CD4-positive, alpha-beta memory T cell (primary cell): ENCODE results near the gene PPIL1. TPM values are rescaled to one million over a fixed set of nuclear protein-coding genes. Genes with fewer than 3 reads are reported as not detected.
A peak's percentile ranks its signal among the peaks of the same experiment; 100 is the strongest.

ENCODE experiments used
- CTCF ChIA-PET: fragments of 350-600 bp; sonication (Branson Sonifier 250); formaldehyde crosslinking; loops from one replicate; lab custom pipeline; 2021; ENCODE audit warnings: inconsistent platforms; ENCODE audit not compliant: partially characterized antibody; lab: Charles Lee
- POLR2A ChIA-PET: fragments of 350-600 bp; sonication (Branson Sonifier 250); formaldehyde crosslinking; loops from one replicate; lab custom pipeline; 2021; ENCODE audit not compliant: partially characterized antibody; lab: Charles Lee
- DNase-seq, 5 donors: peaks; one replicate each; pipeline versions ENCODE4 v3.0.0 to v3.0.0-alpha.2; 2020 to 2022; ENCODE audit warnings: mixed read lengths in 1 of 5
- H3K27ac ChIP-seq: one replicate; pipeline ENCODE4 v1.7.0; 2013; ENCODE audit warnings: low read depth, low read length
- H3K27me3 ChIP-seq: 2 replicates; pipeline ENCODE4 v1.7.0; 2013; ENCODE audit warnings: mild to moderate bottlenecking, low read length, moderate library complexity; ENCODE audit not compliant: insufficient read depth
- H3K36me3 ChIP-seq: 2 replicates; pipeline ENCODE4 v1.7.0; 2013; ENCODE audit warnings: mild to moderate bottlenecking, low read length, moderate library complexity; ENCODE audit not compliant: insufficient read depth
- H3K4me1 ChIP-seq: 2 replicates; pipeline ENCODE4 v1.7.0; 2013; ENCODE audit warnings: mild to moderate bottlenecking, low read length, moderate library complexity; ENCODE audit not compliant: insufficient read depth
- H3K4me3 ChIP-seq, 2 donors: one replicate each; pipeline ENCODE4 v1.7.0; 2013; ENCODE audit warnings: low read length in 2 of 2, mild to moderate bottlenecking in 1 of 2
- H3K9me3 ChIP-seq, 2 donors: one replicate each; pipeline ENCODE4 v1.7.0; 2013; ENCODE audit warnings: low read length in 2 of 2, control low read depth in 1 of 2; ENCODE audit not compliant: control insufficient read depth in 1 of 2
- H3K27ac Mint-ChIP-seq, 7 donors: one replicate each; pipeline ENCODE4 v1.8.0; 2020 to 2021; ENCODE audit warnings: mixed read lengths in 7 of 7, mild to moderate bottlenecking in 6 of 7, inconsistent platforms in 3 of 7, moderate library complexity in 3 of 7
- H3K27me3 Mint-ChIP-seq, 2 donors: one replicate each; pipeline ENCODE4 v1.8.0; 2020 to 2021; ENCODE audit warnings: mixed read lengths in 2 of 2
- H3K36me3 Mint-ChIP-seq, 2 donors: one replicate each; pipeline ENCODE4 v1.8.0; 2020 to 2021; ENCODE audit warnings: mixed read lengths in 2 of 2, inconsistent platforms in 1 of 2, mild to moderate bottlenecking in 1 of 2
- H3K4me1 Mint-ChIP-seq, 4 donors: one replicate each; pipeline ENCODE4 v1.8.0; 2020 to 2021; ENCODE audit warnings: mixed read lengths in 4 of 4, mild to moderate bottlenecking in 1 of 4
- H3K4me3 Mint-ChIP-seq, 8 donors: one replicate each; pipeline ENCODE4 v1.8.0; 2020 to 2021; ENCODE audit warnings: mixed read lengths in 8 of 8, mild to moderate bottlenecking in 7 of 8, moderate library complexity in 6 of 8, inconsistent platforms in 3 of 8
- H3K9me3 Mint-ChIP-seq, 8 donors: one replicate each; pipeline ENCODE4 v1.8.0; 2020 to 2021; ENCODE audit warnings: mixed read lengths in 8 of 8, mild to moderate bottlenecking in 5 of 8, inconsistent platforms in 3 of 8, moderate library complexity in 1 of 8
- intact Hi-C: fragments of 100-400 bp; cut with micrococcal nuclease; formaldehyde crosslinking; loops from one replicate; pipeline ENCODE4 v1.15.1; 2023
- polyA plus RNA-seq, 2 donors: library from polyadenylated mRNA; unstranded; fragments of 300-500 nt; fragmentation: Illumina TruSeq; gene quantifications; one replicate each; pipeline ENCODE4 v1.2.3, GENCODE V29; 2021
- total RNA-seq, 2 experiments: library from RNA; stranded (reverse); gene quantifications; one replicate each; pipeline ENCODE4 v1.2.3, GENCODE V29; 2021

The PPIL1 gene
- total and polyA plus RNA-seq, 4 experiments from 2014 or later = 8.4 to 19.7 (median 13.9) TPM

DNA sequence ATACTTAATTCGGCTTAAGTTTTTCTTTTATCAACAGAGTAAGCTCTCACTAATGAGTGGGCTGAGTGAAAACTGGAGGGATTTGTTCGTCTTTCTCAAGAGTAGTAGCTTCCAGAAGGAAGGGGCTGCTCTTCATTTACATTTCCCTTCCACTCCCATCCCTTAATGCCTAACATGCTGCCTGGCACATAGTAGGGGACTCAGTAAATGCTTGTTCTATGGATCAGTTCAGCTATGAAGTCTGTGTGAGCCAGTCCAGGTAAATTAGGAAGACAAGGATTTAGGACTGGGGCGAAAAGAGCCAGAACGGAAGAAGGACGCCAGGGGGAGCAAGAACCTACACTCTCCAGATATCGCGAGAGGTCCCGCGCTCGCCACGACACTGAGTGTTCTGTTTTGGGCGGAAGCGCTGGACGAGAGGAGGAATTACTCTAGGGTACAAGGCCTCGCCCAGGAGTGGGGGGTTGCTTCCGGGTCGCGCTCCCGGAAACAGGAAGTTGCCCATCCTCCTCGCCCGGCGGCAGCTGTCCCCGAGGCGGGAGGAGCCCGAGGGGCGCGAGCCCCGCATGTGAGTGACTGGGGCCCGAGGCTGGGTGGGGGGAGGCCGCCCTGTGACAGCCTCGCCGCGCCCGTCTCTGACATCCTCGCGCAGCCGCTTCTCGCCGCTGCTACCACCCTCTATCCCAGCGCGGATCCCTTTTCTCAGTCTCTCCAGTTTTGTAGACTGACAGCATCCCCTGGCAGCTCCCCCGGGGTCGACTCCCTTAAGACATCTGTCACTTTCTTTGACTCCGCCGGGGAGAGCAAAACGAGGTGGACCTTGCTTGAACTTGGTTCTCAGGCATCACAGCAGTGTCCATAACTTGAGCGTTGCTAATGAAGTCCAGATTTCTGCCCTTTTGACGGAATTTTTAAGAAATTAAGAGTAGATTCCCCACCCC, 11.1 kb upstream of the PPIL1 start, which contains the start of gene C6orf89:
Gene C6orf89, plus strand, starts transcription at position 492 of the 941 bp plus-strand sequence. CDS start 13,493 bp downstream, outside the sequence.
- Mint-ChIP-seq H3K27me3 (no peaks in the 10 kb centered on the region), H3K36me3 (peaks cover 0 to 5% of the 10 kb centered on the region in 2 donors), H3K4me1 (peaks cover 23 to 51% (median 39%) of the 10 kb centered on the region in 4 donors), H3K27ac (peak within 1 kb of the TSS; percentile 94 to 98 (median 96)), H3K9me3 (no peaks in the 10 kb centered on the region), H3K4me3 (peak within 1 kb of the TSS; percentile 82 to 93 (median 90))
- POLR2A ChIA-PET = interaction anchor here (0.7 to 4.0 kb wide), 21 partner anchors 12 to 347 kb away, joined by 3 to 69 read pairs (median 5); partner anchors contain the start of genes FGD2, MTCH1, PI16 and PPIL1
- peaks cover 50% of the 10 kb centered on the region for H3K4me1 ChIP-seq
- H3K27me3 ChIP-seq = no peaks in the 10 kb centered on the region
- H3K27ac ChIP-seq = peak within 1 kb of the TSS; percentile 85
- CTCF ChIA-PET = interaction anchor here (0.5 to 8.4 kb wide), 45 partner anchors 9 to 1625 kb away, joined by 3 to 188 read pairs (median 5); partner anchors contain the start of genes MTCH1, PI16, PPIL1 and TBC1D22B
- no peaks in the 10 kb centered on the region for H3K9me3 ChIP-seq
- H3K4me3 ChIP-seq = peak within 1 kb of the TSS; percentile 71 to 84
- peak; percentile 95 to 98 (median 97) for DNase-seq
- H3K36me3 ChIP-seq = no peaks in the 10 kb centered on the region
- intact Hi-C loops = loop anchor here (1.0 kb wide), 9 partner anchors 10 to 372 kb away; partner anchors contain the start of genes MTCH1 and TBC1D22B

DNA sequence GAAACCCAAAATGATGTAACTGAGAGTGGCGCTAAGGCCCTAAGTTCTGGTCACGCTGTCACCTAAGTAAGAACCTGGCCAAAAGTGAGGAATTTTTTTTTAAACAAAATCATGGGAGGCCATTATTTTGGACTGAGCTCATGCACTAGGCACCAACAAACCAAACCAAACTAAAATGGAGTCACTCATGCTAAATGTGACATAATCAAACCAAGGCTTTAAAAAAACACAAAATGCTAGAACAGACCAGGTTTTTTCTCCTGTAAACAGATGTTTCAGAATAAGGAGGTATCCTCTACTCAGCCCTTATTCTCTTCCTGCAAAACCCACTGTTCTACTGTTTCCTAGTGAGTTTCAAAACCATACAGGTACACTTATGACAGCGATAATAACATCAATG, 10.0 kb upstream of the PPIL1 start:
- peaks cover 20 to 43% (median 35%) of the 10 kb centered on the region in 4 donors for H3K4me1 Mint-ChIP-seq
- peak overlapping the region in 1 of 8 donors; percentile 29 for H3K4me3 Mint-ChIP-seq
- H3K27ac Mint-ChIP-seq = peak overlapping the region in 5 of 7 donors; percentile 35 to 94 (median 55)
- ChIA-PET CTCF (interaction anchor here (0.7 to 8.4 kb wide), 30 partner anchors 10 to 373 kb away, joined by 3 to 188 read pairs (median 6); partner anchors contain the start of genes MTCH1, PI16, PPIL1 and TBC1D22B), POLR2A (interaction anchor here (0.7 to 4.0 kb wide), 8 partner anchors 10 to 305 kb away, joined by 3 to 69 read pairs (median 12); partner anchors contain the start of genes MTCH1 and PPIL1)
- intact Hi-C loops = loop anchor here (1.0 kb wide), 9 partner anchors 9 to 373 kb away; partner anchors contain the start of genes MTCH1 and TBC1D22B
- DNase-seq = no peak
- Histone ChIP-seq H3K27me3 (no peaks in the 10 kb centered on the region), H3K4me3 (no peak overlapping the region), H3K36me3 (no peaks in the 10 kb centered on the region), H3K27ac (peak overlapping the region; percentile 85), H3K4me1 (peaks cover 44% of the 10 kb centered on the region), H3K9me3 (no peaks in the 10 kb centered on the region)
- no peaks in the 10 kb centered on the region for H3K27me3 Mint-ChIP-seq
- peaks cover 0 to 5% of the 10 kb centered on the region in 2 donors for H3K36me3 Mint-ChIP-seq
- no peaks in the 10 kb centered on the region for H3K9me3 Mint-ChIP-seq

DNA sequence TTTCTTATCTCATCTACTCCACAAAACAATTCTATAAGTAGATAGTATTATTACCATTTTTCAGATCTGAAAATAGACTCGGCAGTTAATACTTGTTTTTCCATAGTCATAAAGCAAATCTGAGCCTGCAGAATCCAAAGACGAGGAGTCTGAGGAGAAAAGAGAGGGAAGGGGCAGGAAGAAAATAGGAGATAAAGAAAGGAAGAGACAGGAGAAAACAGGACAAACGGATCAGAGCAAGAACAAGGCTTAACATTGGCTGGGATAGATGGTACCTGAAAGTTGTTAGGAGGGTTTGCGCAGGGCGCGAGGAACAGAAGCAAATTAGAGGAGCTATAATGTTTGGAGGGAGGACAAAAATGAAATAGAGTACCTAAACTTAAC, 639 bp upstream of the PPIL1 start:
- Histone ChIP-seq H3K27ac (peak overlapping the region; percentile 87), H3K36me3 (no peaks in the 10 kb centered on the region), H3K4me1 (peaks cover 23% of the 10 kb centered on the region), H3K27me3 (no peaks in the 10 kb centered on the region), H3K4me3 (peak overlapping the region; percentile 95 to 96), H3K9me3 (no peaks in the 10 kb centered on the region)
- ChIA-PET CTCF (interaction anchor here (0.8 to 5.3 kb wide), 14 partner anchors 9 to 335 kb away, joined by 3 to 88 read pairs (median 4); partner anchors contain the start of gene C6orf89), POLR2A (interaction anchor here (0.6 to 4.5 kb wide), 14 partner anchors 10 to 1838 kb away, joined by 3 to 69 read pairs (median 6); partner anchors contain the start of genes C6orf89, MTCH1 and PI16)
- intact Hi-C loops = loop anchor here (1.0 kb wide), 1 partner anchor 10 kb away; the partner anchor contains the start of gene C6orf89
- no peak for DNase-seq
- H3K36me3 Mint-ChIP-seq = peaks cover 14 to 15% of the 10 kb centered on the region in 2 donors
- H3K4me1 Mint-ChIP-seq = peaks cover 19 to 36% (median 30%) of the 10 kb centered on the region in 4 donors
- H3K27me3 Mint-ChIP-seq = peaks cover 0 to 1% of the 10 kb centered on the region in 2 donors
- peaks cover 0 to 2% (median 0%) of the 10 kb centered on the region in 8 donors for H3K9me3 Mint-ChIP-seq
- peak overlapping the region; percentile 91 to 100 (median 98) for H3K27ac Mint-ChIP-seq
- H3K4me3 Mint-ChIP-seq = peak overlapping the region; percentile 95 to 100 (median 98)

DNA sequence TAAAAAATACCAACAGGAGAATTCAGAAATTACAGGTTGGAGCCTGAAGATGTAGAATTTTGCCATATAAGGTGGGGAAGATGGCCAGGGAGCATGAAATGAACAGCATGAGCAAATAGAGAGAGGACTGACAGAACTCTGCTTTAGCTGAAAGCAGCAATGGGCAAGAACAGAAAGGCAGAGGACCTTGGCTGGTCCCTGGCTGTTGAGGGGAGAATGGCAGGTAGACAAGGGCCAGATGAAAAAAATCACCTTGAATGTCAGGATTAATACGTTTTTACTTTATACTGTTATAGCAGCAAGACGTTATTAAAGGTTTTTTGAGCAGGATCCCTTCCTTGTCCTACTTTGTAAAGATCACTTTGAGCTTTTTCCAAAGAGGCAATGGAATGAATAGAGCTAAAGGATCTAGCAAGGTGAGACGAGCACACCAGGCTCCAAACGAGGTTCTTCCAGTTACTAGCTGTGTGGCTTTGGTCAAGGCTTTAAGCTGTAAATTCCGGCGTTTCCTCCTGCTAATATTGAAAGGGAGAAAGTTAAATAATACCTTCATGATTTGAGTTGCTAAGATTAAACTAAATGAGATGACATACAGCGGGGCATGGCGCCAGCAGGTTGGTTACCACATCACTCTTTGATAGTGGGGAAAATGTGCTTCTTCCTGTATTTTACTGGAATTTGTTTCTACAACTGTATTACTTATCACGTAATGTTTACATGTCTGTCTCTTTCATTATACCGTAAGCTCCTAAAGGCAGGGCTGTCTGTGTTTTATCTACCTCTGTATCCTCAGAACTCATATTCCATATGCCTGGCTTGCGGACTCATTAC, 776 bp downstream of the PPIL1 start:
- Mint-ChIP-seq H3K4me3 (peak overlapping the region; percentile 95 to 100 (median 98)), H3K9me3 (peaks cover 0 to 2% (median 0%) of the 10 kb centered on the region in 8 donors), H3K4me1 (peaks cover 22 to 37% (median 31%) of the 10 kb centered on the region in 4 donors), H3K27ac (peak overlapping the region; percentile 91 to 100 (median 98)), H3K36me3 (peaks cover 24% of the 10 kb centered on the region in 2 donors), H3K27me3 (peaks cover 0 to 1% of the 10 kb centered on the region in 2 donors)
- POLR2A ChIA-PET = interaction anchor here (1.6 to 4.5 kb wide), 7 partner anchors 9 to 559 kb away, joined by 4 to 69 read pairs (median 17); partner anchors contain the start of genes C6orf89, CMTR1 and MTCH1
- no peaks in the 10 kb centered on the region for H3K36me3 ChIP-seq
- H3K27ac ChIP-seq = peak overlapping the region; percentile 87
- H3K4me3 ChIP-seq = peak overlapping the region; percentile 95 to 96
- H3K9me3 ChIP-seq = no peaks in the 10 kb centered on the region
- no peak for DNase-seq
- CTCF ChIA-PET = interaction anchor here (0.7 to 5.3 kb wide), 12 partner anchors 9 to 336 kb away, joined by 3 to 88 read pairs (median 6); partner anchors contain the start of gene C6orf89
- H3K27me3 ChIP-seq = no peaks in the 10 kb centered on the region
- intact Hi-C loops = loop anchor here (1.0 kb wide), 1 partner anchor 280 kb away; the partner anchor contains the start of gene SRSF3
- peaks cover 23% of the 10 kb centered on the region for H3K4me1 ChIP-seq

DNA sequence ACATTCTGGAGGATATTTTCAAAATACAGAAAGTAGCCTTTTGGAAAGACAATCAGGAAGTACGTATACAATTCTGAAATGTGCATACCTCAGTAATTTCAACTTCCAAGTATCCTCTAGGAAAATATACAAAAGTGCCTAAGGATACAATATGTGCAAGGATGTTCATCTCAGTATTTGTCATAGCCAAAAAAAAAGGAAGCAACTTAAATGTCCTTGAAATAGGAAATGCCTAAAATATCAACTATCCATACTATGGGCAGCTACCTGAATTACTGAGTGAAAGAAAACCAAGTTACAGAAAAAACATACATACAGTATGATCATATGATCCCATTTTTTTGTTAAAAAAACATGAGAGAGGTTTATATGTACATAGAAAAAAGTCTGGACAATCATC, 1.5 kb downstream of the PPIL1 start:
- DNase-seq = no peak
- POLR2A ChIA-PET = interaction anchor here (0.6 to 4.5 kb wide), 6 partner anchors 9 to 560 kb away, joined by 3 to 69 read pairs (median 16); partner anchors contain the start of genes C6orf89, CMTR1 and MTCH1
- H3K4me3 ChIP-seq = no peak overlapping the region
- peaks cover 0 to 2% (median 0%) of the 10 kb centered on the region in 8 donors for H3K9me3 Mint-ChIP-seq
- peaks cover 26 to 29% of the 10 kb centered on the region in 2 donors for H3K36me3 Mint-ChIP-seq
- CTCF ChIA-PET = interaction anchor here (1.2 to 5.3 kb wide), 7 partner anchors 8 to 337 kb away, joined by 3 to 88 read pairs (median 9); partner anchors contain the start of gene C6orf89
- H3K27ac ChIP-seq = no peak overlapping the region
- peak overlapping the region in 4 of 7 donors; percentile 22 to 98 (median 92) for H3K27ac Mint-ChIP-seq
- H3K4me3 Mint-ChIP-seq = peak overlapping the region in 7 of 8 donors; percentile 95 to 100 (median 98)
- H3K36me3 ChIP-seq = no peaks in the 10 kb centered on the region
- H3K27me3 ChIP-seq = no peaks in the 10 kb centered on the region
- intact Hi-C loops = no loop called here
- peaks cover 0 to 1% of the 10 kb centered on the region in 2 donors for H3K27me3 Mint-ChIP-seq
- peaks cover 23% of the 10 kb centered on the region for H3K4me1 ChIP-seq
- H3K9me3 ChIP-seq = no peaks in the 10 kb centered on the region
- peaks cover 23 to 39% (median 33%) of the 10 kb centered on the region in 4 donors for H3K4me1 Mint-ChIP-seq

DNA sequence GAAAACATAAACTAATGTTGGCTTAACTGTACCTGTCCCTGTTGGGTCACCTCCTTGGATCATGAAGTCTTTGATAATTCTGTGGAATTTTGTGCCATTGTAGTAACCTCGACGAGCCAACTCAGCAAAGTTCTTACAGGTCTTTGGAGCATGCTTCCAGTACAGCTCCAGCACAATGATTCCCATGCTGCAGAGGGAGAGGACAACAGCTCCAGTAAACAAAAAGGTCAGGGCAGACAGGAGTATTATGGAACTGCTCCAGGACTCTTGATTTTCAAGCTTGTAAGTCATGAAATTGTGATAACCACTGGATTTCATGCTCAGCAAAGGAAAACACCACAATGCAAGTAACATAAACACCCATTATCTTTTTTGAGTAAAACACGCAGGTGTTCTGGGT, 2.9 kb downstream of the PPIL1 start:
- DNase-seq = no peak
- H3K36me3 ChIP-seq = no peaks in the 10 kb centered on the region
- Mint-ChIP-seq H3K36me3 (peaks cover 32 to 40% of the 10 kb centered on the region in 2 donors), H3K27ac (no peak overlapping the region), H3K4me1 (peaks cover 30 to 53% (median 40%) of the 10 kb centered on the region in 4 donors), H3K9me3 (peaks cover 0 to 2% (median 0%) of the 10 kb centered on the region in 8 donors), H3K27me3 (no peaks in the 10 kb centered on the region), H3K4me3 (no peak overlapping the region)
- ChIA-PET CTCF (interaction anchor here (1.2 to 5.3 kb wide), 2 partner anchors 13 to 146 kb away, joined by 4 to 88 read pairs; partner anchors contain the start of gene C6orf89), POLR2A (no interaction called here)
- H3K4me1 ChIP-seq = peaks cover 28% of the 10 kb centered on the region
- no peak overlapping the region for H3K4me3 ChIP-seq
- intact Hi-C loops = no loop called here
- no peak overlapping the region for H3K27ac ChIP-seq
- H3K9me3 ChIP-seq = no peaks in the 10 kb centered on the region
- no peaks in the 10 kb centered on the region for H3K27me3 ChIP-seq
